Activated naive CD4-positive, alpha-beta T cell treated with anti-CD3 and anti-CD28 coated beads, Interleukin-2, amount 10 ng/mL, durations not matched to agents 7 days and 5 days (primary cell): ENCODE results near the gene CAPN5.

ENCODE experiments used
- CTCF ChIA-PET: fragments of 350-600 bp; sonication (Branson Sonifier 250); formaldehyde crosslinking; loops from one replicate; lab custom pipeline; 2021; ENCODE audit warnings: antibody characterized with exemption; lab: Charles Lee
- DNase-seq: peaks from one replicate; pipeline ENCODE4 v3.0.0-alpha.2; 2020
- H3K27ac Mint-ChIP-seq: one replicate; pipeline ENCODE4 v1.8.0; 2021; ENCODE audit warnings: mild to moderate bottlenecking, moderate library complexity, mixed read lengths
- H3K27me3 Mint-ChIP-seq: one replicate; pipeline ENCODE4 v1.8.0; 2021; ENCODE audit warnings: mild to moderate bottlenecking, mixed read lengths
- H3K36me3 Mint-ChIP-seq: one replicate; pipeline ENCODE4 v1.8.0; 2021; ENCODE audit warnings: mixed read lengths
- H3K4me1 Mint-ChIP-seq: one replicate; pipeline ENCODE4 v1.8.0; 2021; ENCODE audit warnings: mixed read lengths
- H3K4me3 Mint-ChIP-seq: one replicate; pipeline ENCODE4 v1.8.0; 2021; ENCODE audit warnings: mild to moderate bottlenecking, moderate library complexity, mixed read lengths
- H3K9me3 Mint-ChIP-seq: one replicate; pipeline ENCODE4 v1.8.0; 2021; ENCODE audit warnings: mixed read lengths

CAPN5 gene

GRCh38 chr11:77159937-77160495 lies 93.2 kb downstream of the CAPN5 start:
- Mint-ChIP-seq H3K36me3 (no peaks in the 10 kb centered on the region), H3K27ac (no peak overlapping the region), H3K4me3 (no peak overlapping the region), H3K4me1 (no peaks in the 10 kb centered on the region), H3K9me3 (no peaks in the 10 kb centered on the region), H3K27me3 (peaks cover 2% of the 10 kb centered on the region)
- CTCF ChIA-PET: no interaction called here
- DNase-seq: no peak

DNA sequence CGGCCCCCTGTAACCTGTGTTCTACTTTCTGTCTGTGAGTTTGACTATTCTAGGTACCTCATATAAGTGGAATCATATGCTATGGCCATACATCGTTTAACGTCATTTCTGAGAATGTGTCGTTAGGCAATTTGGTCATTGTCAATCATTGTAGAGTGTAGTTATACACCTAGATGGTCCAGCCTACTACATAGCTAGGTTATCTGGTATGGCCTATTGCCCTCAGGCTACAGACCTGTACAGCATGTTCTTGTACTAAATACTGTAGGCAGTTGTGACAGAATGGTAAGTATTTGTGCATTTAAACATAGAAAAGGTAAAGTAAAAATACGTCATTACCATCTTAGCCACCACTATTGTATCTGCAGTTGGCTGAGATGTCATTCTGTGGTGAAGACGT lies 96.5 kb downstream of the CAPN5 start:
- H3K27me3 Mint-ChIP-seq: peaks cover 21% of the 10 kb centered on the region
- CTCF ChIA-PET: interaction anchor here (1.6 kb wide), 1 partner anchor 36 kb away, joined by 4 read pairs; no protein-coding TSS in a partner anchor
- no peak for DNase-seq
- no peaks in the 10 kb centered on the region for H3K36me3 Mint-ChIP-seq
- H3K4me3 Mint-ChIP-seq: no peak overlapping the region
- H3K27ac Mint-ChIP-seq: no peak overlapping the region
- no peaks in the 10 kb centered on the region for H3K4me1 Mint-ChIP-seq
- no peaks in the 10 kb centered on the region for H3K9me3 Mint-ChIP-seq

DNA sequence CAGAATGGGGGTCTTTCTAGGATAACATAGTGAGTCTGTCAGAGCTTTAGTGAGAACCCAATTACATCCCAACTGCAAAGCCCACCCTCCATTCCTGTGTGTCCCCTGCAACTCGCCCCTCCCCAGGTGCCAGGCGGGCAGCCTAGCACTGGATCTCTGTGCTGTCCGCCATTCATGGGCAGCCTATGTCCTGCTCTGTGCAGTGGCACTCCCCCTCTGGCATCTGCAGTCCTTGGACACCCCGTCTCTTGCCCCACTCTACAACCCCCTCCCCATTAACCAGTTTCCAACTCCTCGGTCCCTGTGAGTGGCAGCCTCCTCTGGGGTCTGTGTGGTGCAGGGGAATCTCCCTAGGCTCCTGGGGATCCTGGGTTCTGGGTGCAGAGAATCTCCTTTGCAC lies 98.3 kb downstream of the CAPN5 start:
- Mint-ChIP-seq H3K4me1 (no peaks in the 10 kb centered on the region), H3K27ac (no peak overlapping the region), H3K36me3 (no peaks in the 10 kb centered on the region), H3K9me3 (no peaks in the 10 kb centered on the region), H3K4me3 (no peak overlapping the region), H3K27me3 (peaks cover 21% of the 10 kb centered on the region)
- DNase-seq: no peak
- CTCF ChIA-PET: interaction anchor here (2.3 kb wide), 1 partner anchor 38 kb away, joined by 7 read pairs; the partner anchor contains the start of gene MYO7A

DNA sequence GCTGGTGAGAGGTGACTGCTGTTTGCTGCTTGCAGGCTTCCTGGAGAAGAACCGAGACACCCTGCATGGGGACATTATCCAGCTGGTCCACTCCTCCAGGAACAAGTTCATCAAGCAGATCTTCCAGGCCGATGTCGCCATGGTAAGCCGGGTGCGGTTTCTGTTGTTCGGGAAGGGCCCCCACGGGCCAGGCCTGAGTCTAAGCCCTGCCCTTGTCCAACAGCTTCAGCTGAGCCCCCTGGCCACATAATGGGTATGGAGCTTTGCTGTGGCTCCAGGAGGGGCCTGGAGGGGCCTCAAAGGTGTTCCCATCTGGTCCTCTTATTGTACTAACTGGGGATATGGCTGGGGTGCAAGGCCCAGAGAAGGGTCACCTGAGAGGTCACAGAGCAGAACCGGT lies 99.2 kb downstream of the CAPN5 start:
- H3K4me1 Mint-ChIP-seq: no peaks in the 10 kb centered on the region
- no peaks in the 10 kb centered on the region for H3K9me3 Mint-ChIP-seq
- no peak overlapping the region for H3K27ac Mint-ChIP-seq
- H3K36me3 Mint-ChIP-seq: no peaks in the 10 kb centered on the region
- CTCF ChIA-PET: interaction anchor here (0.9 to 2.3 kb wide), 2 partner anchors 22 to 38 kb away, joined by 3 to 7 read pairs; partner anchors contain the start of gene MYO7A
- H3K27me3 Mint-ChIP-seq: peaks cover 21% of the 10 kb centered on the region
- DNase-seq: no peak
- no peak overlapping the region for H3K4me3 Mint-ChIP-seq

GRCh38 chr11:77167111-77167626 lies 100.4 kb downstream of the CAPN5 start:
- Mint-ChIP-seq H3K36me3 (no peaks in the 10 kb centered on the region), H3K4me3 (no peak overlapping the region), H3K27me3 (peaks cover 21% of the 10 kb centered on the region), H3K4me1 (no peaks in the 10 kb centered on the region), H3K27ac (no peak overlapping the region), H3K9me3 (no peaks in the 10 kb centered on the region)
- DNase-seq: no peak
- CTCF ChIA-PET: interaction anchor here (0.9 to 2.3 kb wide), 3 partner anchors 21 to 40 kb away, joined by 3 to 7 read pairs (median 7); partner anchors contain the start of gene MYO7A

DNA sequence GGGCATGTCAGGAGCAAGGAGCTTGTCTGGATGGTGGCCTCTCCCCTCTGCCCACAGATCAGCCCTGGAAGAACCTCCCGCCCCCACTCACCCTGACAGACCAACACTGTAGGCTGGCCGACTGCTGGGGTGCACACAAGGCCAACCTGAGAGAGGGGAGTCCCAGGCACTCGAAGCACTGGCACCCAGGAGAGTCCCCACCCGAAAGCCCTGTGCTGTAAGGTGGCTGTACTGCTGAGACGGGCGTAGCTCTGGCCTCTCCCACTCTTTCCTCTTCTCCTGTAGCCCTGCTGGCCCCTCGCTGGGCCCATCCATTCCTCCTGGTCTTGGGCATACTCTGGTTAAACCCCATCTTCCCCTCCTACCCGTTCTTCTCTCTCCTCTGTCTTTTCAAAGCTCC lies 101.0 kb downstream of the CAPN5 start:
- Mint-ChIP-seq H3K9me3 (no peaks in the 10 kb centered on the region), H3K27ac (no peak overlapping the region), H3K36me3 (no peaks in the 10 kb centered on the region), H3K27me3 (peaks cover 21% of the 10 kb centered on the region), H3K4me3 (no peak overlapping the region), H3K4me1 (no peaks in the 10 kb centered on the region)
- CTCF ChIA-PET: interaction anchor here (2.1 kb wide), 1 partner anchor 20 kb away, joined by 7 read pairs; no protein-coding TSS in a partner anchor
- DNase-seq: no peak

- no peak overlapping the region for H3K4me3 Mint-ChIP-seq
- DNase-seq: no peak
- H3K9me3 Mint-ChIP-seq: no peaks in the 10 kb centered on the region
- H3K27ac Mint-ChIP-seq: no peak overlapping the region
- H3K36me3 Mint-ChIP-seq: no peaks in the 10 kb centered on the region
- H3K4me1 Mint-ChIP-seq: no peaks in the 10 kb centered on the region
- H3K27me3 Mint-ChIP-seq: peaks cover 18% of the 10 kb centered on the region
- CTCF ChIA-PET: no interaction called here
Measured at GRCh38 chr11:77170107-77170506, 103.3 kb downstream of the CAPN5 start.

DNA sequence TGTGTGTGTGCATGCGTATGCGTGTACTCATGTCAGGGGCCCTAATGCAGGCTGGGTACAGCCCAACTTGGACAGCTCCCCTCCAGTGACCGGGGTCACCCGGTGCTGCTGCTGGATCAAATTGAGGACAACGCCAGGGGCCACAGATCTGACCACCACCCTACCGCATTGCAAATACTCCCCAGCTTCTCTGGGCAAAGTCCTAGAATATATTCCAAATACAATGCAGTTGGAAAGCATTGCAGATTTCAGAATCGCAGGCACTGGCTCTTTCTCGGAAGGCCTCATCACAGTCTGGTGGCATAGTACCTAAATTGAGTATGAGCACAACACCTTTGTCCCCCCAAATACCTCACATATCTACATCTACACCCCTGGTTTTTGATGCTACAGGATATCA lies 104.5 kb downstream of the CAPN5 start:
- no peaks in the 10 kb centered on the region for H3K9me3 Mint-ChIP-seq
- H3K27ac Mint-ChIP-seq: no peak overlapping the region
- CTCF ChIA-PET: no interaction called here
- no peaks in the 10 kb centered on the region for H3K36me3 Mint-ChIP-seq
- peaks cover 12% of the 10 kb centered on the region for H3K27me3 Mint-ChIP-seq
- no peaks in the 10 kb centered on the region for H3K4me1 Mint-ChIP-seq
- no peak for DNase-seq
- H3K4me3 Mint-ChIP-seq: no peak overlapping the region

GRCh38 chr11:77171885-77172665 lies 105.3 kb downstream of the CAPN5 start:
- no peak overlapping the region for H3K27ac Mint-ChIP-seq
- no peak for DNase-seq
- peaks cover 7% of the 10 kb centered on the region for H3K27me3 Mint-ChIP-seq
- H3K4me1 Mint-ChIP-seq: no peaks in the 10 kb centered on the region
- H3K9me3 Mint-ChIP-seq: no peaks in the 10 kb centered on the region
- CTCF ChIA-PET: no interaction called here
- no peaks in the 10 kb centered on the region for H3K36me3 Mint-ChIP-seq
- H3K4me3 Mint-ChIP-seq: no peak overlapping the region

DNA sequence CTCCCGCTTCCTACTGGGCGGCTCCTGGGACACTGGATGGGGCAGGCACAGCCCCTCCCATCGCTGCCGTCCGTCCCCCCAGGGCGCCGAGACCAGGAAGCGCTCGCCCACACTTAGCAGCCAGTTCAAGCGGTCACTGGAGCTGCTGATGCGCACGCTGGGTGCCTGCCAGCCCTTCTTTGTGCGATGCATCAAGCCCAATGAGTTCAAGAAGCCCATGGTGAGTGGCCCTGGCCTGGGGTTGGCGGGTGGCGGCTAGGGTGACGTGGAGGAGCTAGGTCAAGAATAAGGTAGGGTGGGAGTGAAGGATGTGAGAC lies 105.9 kb downstream of the CAPN5 start:
- Mint-ChIP-seq H3K4me3 (no peak overlapping the region), H3K27ac (no peak overlapping the region), H3K4me1 (no peaks in the 10 kb centered on the region), H3K27me3 (peaks cover 5% of the 10 kb centered on the region), H3K36me3 (no peaks in the 10 kb centered on the region), H3K9me3 (no peaks in the 10 kb centered on the region)
- CTCF ChIA-PET: no interaction called here
- DNase-seq: no peak

- Mint-ChIP-seq H3K4me3 (no peak overlapping the region), H3K4me1 (no peaks in the 10 kb centered on the region), H3K9me3 (no peaks in the 10 kb centered on the region)
Measured at GRCh38 chr11:77173494-77173893, 106.7 kb downstream of the CAPN5 start.

GRCh38 chr11:77174559-77174958 lies 107.8 kb downstream of the CAPN5 start:
- CTCF ChIA-PET: interaction anchor here (1.1 to 1.5 kb wide), 2 partner anchors 42 to 45 kb away, joined by 3 to 4 read pairs; no protein-coding TSS in a partner anchor
- no peak overlapping the region for H3K4me3 Mint-ChIP-seq
- H3K27ac Mint-ChIP-seq: no peak overlapping the region

More at GRCh38 chr11:77173494-77173893, 106.7 kb downstream of the CAPN5 start:
- H3K27me3 Mint-ChIP-seq: no peaks in the 10 kb centered on the region
- CTCF ChIA-PET: interaction anchor here (1.5 kb wide), 1 partner anchor 43 kb away, joined by 4 read pairs; no protein-coding TSS in a partner anchor
- no peaks in the 10 kb centered on the region for H3K36me3 Mint-ChIP-seq
- no peak for DNase-seq
- no peak overlapping the region for H3K27ac Mint-ChIP-seq

GRCh38 chr11:77175021-77175842 lies 108.5 kb downstream of the CAPN5 start:
- Mint-ChIP-seq H3K27ac (no peak overlapping the region), H3K36me3 (no peaks in the 10 kb centered on the region), H3K9me3 (no peaks in the 10 kb centered on the region), H3K4me1 (no peaks in the 10 kb centered on the region), H3K4me3 (no peak overlapping the region), H3K27me3 (no peaks in the 10 kb centered on the region)
- CTCF ChIA-PET: interaction anchor here (0.7 to 1.5 kb wide), 4 partner anchors 13 to 45 kb away, joined by 3 to 5 read pairs (median 4); no protein-coding TSS in a partner anchor
- DNase-seq: no peak

More at GRCh38 chr11:77174559-77174958, 107.8 kb downstream of the CAPN5 start:
- Mint-ChIP-seq H3K36me3 (no peaks in the 10 kb centered on the region), H3K27me3 (no peaks in the 10 kb centered on the region), H3K9me3 (no peaks in the 10 kb centered on the region), H3K4me1 (no peaks in the 10 kb centered on the region)
- DNase-seq: no peak
